A549 (cell line): ENCODE measurements around the gene CRACR2B.

Experiments
- CBX2 ChIP-seq: fragments of 200-600 bp; sonication (generic); IDR thresholded peaks from 2 replicates; pipeline ENCODE4 v1.6.1; 2016; ENCODE audit warnings: low read depth, mild to moderate bottlenecking, borderline replicate concordance
- FOSB ChIP-seq: fragments of 250-450 bp; sonication (Bioruptor Pico); IDR thresholded peaks from 2 replicates; pipeline ENCODE4 v1.5.0; 2020; ENCODE audit warnings: mild to moderate bottlenecking, moderate library complexity
- HDAC2 ChIP-seq: fragments of 200-600 bp; sonication (generic); IDR thresholded peaks from 2 replicates; pipeline ENCODE4 v1.6.1; 2016
- JUNB ChIP-seq: fragments of >200 bp; sonication (Bioruptor Twin); formaldehyde crosslinking; IDR thresholded peaks from 2 replicates; pipeline ENCODE4 v1.6.1; 2016
- KDM1A ChIP-seq: fragments of 200-600 bp; sonication (generic); IDR thresholded peaks from 2 replicates; pipeline ENCODE4 v1.6.1; 2016; ENCODE audit warnings: low read depth, mild to moderate bottlenecking
- POLR2A ChIP-seq: IDR thresholded peaks from 2 replicates; pipeline ENCODE4 v1.6.1; 2012; ENCODE audit warnings: mild to moderate bottlenecking, low read length
- RAD21 ChIP-seq, 2 experiments: fragments of >200 bp in 1 of 2; sonication (Bioruptor Twin) in 1 of 2; formaldehyde crosslinking in 1 of 2; IDR thresholded peaks in 1 of 2; conservative IDR thresholded peaks in 1 of 2; 2 replicates in 1 of 2; 3 replicates in 1 of 2; pipeline ENCODE4 v1.6.1; 2012 to 2018; ENCODE audit warnings: inconsistent platforms in 1 of 2
- RNF2 ChIP-seq: fragments of 200-600 bp; sonication (generic); IDR thresholded peaks from 2 replicates; pipeline ENCODE4 v1.6.1; 2016; ENCODE audit warnings: low read depth, mild to moderate bottlenecking, antibody characterized with exemption, moderate library complexity, borderline replicate concordance
- TF ChIP-seq, protein P1 (sequence below): fragments of >200 bp; sonication (Bioruptor Twin); formaldehyde crosslinking; IDR thresholded peaks from 3 replicates; pipeline ENCODE4 v1.5.1; 2016
- TF ChIP-seq, protein P2 (sequence below): fragments of 450-650 bp; IDR thresholded peaks from 2 replicates; pipeline ENCODE4 v1.6.1; 2014; ENCODE audit warnings: antibody characterized with exemption
- TF ChIP-seq, protein P3 (sequence below): IDR thresholded peaks from 2 replicates; pipeline ENCODE4 v1.6.1; 2012

DNA sequence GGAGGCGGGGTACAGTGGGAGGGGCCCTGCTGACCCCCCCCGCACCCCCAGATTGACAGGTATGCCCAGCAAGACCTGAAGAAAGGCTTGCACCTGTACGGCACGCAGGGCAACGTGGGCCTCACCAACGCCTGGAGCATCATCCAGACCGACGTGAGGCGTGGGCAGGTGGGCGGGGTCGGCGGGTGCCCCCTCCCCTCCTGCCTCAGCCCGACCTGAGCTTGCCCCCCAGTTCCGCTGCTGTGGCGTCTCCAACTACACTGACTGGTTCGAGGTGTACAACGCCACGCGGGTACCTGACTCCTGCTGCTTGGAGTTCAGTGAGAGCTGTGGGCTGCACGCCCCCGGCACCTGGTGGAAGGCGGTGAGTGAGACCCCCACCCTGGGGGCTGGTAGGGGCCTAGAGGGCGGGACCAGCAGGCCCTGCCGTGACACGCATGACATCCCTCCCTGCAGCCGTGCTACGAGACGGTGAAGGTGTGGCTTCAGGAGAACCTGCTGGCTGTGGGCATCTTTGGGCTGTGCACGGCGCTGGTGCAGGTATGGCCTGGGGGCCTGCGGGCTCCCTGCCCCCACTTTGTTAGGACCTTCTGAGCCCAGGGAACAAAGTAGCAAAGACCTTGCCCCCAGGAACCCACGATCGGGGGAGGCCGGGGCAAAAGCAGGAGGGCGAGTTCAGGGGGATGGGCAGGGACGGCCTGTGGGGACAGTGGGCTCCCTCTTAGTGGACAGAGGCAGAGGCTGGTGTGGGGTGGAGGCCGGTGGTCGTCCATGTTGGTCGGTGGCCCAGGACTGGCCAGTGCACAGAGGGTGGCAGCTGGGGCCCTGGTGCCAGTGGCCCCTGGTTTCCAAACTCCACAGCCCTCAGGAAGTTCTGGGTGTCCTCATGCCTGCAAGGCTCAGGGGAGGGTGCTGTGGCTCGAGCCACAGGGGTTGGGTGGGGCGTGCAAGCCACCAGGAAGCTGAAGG, 38.0 kb downstream of the CRACR2B start:
- TF ChIP-seq CBX2 (no peak), POLR2A (no peak), RAD21 (conservative IDR thresholded peaks at IDR 0.05 in 1 of 2, IDR thresholded peaks at IDR 0.05 in 1 of 2) (no peak), JUNB (no peak), HDAC2 (no peak), RNF2 (no peak), FOSB (CRISPR knock-in tag) (no peak), KDM1A (no peak)
- TF ChIP-seq, protein P1, sequence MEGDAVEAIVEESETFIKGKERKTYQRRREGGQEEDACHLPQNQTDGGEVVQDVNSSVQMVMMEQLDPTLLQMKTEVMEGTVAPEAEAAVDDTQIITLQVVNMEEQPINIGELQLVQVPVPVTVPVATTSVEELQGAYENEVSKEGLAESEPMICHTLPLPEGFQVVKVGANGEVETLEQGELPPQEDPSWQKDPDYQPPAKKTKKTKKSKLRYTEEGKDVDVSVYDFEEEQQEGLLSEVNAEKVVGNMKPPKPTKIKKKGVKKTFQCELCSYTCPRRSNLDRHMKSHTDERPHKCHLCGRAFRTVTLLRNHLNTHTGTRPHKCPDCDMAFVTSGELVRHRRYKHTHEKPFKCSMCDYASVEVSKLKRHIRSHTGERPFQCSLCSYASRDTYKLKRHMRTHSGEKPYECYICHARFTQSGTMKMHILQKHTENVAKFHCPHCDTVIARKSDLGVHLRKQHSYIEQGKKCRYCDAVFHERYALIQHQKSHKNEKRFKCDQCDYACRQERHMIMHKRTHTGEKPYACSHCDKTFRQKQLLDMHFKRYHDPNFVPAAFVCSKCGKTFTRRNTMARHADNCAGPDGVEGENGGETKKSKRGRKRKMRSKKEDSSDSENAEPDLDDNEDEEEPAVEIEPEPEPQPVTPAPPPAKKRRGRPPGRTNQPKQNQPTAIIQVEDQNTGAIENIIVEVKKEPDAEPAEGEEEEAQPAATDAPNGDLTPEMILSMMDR, result no peak
- TF ChIP-seq, protein P2, sequence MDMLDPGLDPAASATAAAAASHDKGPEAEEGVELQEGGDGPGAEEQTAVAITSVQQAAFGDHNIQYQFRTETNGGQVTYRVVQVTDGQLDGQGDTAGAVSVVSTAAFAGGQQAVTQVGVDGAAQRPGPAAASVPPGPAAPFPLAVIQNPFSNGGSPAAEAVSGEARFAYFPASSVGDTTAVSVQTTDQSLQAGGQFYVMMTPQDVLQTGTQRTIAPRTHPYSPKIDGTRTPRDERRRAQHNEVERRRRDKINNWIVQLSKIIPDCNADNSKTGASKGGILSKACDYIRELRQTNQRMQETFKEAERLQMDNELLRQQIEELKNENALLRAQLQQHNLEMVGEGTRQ, result no peak
- TF ChIP-seq, protein P3, sequence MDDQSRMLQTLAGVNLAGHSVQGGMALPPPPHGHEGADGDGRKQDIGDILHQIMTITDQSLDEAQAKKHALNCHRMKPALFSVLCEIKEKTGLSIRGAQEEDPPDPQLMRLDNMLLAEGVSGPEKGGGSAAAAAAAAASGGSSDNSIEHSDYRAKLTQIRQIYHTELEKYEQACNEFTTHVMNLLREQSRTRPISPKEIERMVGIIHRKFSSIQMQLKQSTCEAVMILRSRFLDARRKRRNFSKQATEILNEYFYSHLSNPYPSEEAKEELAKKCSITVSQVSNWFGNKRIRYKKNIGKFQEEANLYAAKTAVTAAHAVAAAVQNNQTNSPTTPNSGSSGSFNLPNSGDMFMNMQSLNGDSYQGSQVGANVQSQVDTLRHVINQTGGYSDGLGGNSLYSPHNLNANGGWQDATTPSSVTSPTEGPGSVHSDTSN, result peak; percentile 17; the same call in 1 of the 2 replicates
